ENCODE measurements around the gene PLEKHA8.
A peak's percentile ranks its signal among the peaks of the same experiment; 100 is the strongest.

PLEKHA8 gene

DNA sequence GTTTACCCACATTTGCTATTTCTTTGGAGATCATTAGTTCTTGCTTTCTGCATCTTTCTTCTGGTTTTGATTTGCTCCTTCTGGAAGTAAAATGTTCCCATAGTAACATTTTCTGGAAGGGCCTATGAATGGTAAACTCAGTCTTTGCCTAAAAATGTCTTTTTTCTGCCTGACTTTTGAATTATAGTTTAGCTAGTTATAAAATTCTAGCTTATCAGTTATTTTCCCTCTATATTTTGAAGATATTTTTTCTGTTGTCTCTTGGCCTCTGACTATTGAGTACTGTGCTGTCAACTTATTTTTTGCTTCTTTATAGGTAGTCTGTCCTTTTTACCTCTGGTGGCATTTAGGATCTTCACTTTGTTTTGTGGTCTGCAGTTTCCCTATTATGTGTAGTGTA lies 84.9 kb downstream of the PLEKHA8 start:
- no peak for DNase-seq

GRCh38 chr7:30114536-30115238 lies 86.5 kb downstream of the PLEKHA8 start:
- no peak for DNase-seq

GRCh38 chr7:30115709-30116297 lies 87.6 kb downstream of the PLEKHA8 start:
- no peak for DNase-seq

DNA sequence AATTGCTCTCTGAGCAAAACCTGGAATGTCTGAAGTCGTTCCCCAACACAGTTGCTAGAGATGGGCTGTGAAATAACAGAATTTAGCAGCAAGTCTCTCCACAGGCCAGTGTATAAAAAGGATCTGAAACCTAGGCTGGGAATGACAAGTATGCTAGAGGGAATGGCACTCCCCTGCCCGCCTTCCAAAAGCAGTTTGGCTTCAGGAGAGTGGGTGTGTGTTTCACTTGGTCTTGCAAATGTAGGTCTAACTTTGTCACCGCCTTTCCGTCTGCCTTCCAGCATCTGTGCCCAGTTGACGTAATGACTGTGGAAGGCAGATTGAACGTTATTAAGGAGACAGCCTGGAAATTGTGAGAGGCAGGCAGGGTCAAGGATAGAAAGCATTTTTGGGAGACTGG lies 88.6 kb downstream of the PLEKHA8 start:
- DNase-seq: no peak

- DNase-seq: no peak
Observed at GRCh38 chr7:30117896-30118295, 89.7 kb downstream of the PLEKHA8 start.

DNA sequence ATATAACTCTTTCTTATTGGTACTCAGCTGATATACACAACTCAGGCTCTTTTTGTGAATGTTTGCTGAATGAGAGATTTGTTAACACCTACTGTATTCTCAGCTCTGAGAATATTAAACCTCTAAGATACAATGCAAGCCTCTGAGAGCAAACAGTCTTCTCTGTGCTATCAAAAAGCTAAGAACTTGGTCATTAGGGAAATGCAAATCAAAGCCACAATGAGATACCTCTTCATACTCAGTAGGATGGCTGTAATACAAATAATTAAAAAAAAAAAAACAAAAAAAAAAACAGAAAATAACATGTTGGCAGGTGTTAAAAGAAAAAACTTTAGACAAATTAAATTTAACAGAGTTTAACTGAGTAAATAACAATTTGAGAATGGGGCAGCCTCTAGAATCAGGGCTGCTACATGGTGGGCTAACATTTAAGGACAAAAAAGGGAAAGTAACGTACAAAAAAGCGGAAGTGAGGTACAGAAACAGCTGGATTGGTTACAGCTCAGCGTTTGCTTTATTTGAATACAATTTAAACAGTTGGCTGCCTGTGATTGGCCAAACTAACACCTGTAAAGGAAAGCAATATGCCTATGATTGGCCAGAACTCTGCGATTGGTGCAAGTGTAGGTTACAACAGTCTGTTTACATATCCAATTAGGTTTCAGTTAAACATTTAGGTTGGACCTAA lies 91.8 kb downstream of the PLEKHA8 start:
- no peak for DNase-seq

DNA sequence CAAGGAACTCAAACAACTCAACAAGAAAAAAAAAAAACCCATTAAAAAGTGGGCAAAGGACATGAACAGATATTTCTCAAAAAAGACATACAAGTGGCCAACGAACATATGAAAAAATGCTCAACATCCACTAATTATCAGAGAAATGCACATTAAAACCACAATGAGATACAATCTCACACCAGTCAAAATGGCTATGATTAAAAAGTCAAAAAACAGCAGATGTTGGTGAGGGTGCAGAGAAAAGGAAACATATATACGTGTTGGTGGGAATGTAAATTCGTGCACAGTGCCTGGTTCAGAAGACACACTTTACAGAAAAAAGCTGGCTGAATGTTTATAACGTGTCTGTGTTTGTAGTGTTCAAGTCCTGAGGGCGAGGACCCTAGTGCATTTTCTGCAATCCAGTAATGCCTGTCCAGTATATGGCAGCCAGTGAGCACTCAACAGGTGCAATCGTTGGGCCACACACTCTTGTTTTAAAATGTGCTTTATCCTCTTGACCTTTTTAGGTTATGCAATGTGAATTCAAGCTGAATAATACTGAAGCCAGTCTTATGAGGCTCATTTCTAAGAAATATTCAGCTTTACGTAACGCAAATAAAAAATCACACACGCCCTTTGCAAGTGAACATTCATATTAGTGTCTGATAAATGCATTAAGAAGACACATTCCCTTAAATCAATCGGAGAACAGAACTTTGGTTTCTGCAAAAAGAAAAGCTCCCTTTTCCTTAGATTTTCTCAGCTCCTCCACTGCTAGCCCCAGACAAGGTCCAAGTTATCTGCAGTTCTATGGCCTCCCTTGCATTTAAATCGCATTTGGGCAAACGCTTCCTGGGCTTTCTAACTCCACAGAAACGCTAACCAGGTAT lies 105.8 kb downstream of the PLEKHA8 start:
- DNase-seq: no peak

GRCh38 chr7:30134611-30135300 lies 106.5 kb downstream of the PLEKHA8 start, which contains the start of gene MTURN:
MTURN (plus strand) TSS chr7:30134986; CDS start chr7:30135137, 151 bp downstream.
- DNase-seq: peak; percentile 87 to 95 (median 92)

DNA sequence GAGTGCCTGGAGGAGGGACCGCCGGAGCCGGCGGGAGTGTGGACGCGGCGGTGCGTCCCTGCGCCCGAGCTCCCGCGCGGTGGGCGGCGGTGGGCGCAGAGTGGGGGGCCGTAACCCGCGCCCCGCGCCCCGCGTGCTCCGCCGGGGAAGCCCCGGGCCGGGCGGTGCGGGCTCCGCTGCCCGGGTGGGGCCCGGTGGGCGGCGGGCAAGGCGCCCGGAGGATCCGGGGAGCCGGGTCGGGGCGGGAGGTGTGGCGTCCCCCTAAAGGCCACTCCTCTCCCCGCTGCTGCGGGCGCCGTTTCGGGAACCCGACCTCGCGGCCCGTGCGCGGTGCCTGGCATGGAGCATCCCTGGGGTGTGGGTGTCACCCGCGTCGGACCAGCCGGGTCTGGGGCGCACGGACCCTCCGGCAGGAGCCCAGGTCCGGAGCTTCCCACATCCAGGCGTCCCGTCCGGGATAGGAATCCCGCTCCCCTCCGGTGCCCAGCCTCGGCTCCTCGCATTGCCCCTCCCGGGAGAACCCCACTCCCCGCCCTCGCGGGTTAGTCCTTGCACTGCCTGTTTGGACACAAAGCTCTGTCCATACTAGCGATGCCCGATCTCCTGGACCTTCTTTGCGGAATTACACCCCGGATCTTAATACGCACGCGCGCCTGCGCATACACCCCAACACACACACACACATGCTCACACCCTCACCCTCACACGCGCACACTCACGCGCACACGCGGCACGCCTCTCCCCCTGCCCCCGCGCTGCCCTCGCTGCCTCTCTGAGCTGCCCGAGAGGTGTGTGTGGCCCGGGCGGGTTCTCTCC lies 107.3 kb downstream of the PLEKHA8 start:
- DNase-seq: peak; percentile 54 to 72 (median 62)

GRCh38 chr7:30136117-30136731 lies 108.0 kb downstream of the PLEKHA8 start:
- DNase-seq: peak in 1 of 4 experiments; percentile 20

DNA sequence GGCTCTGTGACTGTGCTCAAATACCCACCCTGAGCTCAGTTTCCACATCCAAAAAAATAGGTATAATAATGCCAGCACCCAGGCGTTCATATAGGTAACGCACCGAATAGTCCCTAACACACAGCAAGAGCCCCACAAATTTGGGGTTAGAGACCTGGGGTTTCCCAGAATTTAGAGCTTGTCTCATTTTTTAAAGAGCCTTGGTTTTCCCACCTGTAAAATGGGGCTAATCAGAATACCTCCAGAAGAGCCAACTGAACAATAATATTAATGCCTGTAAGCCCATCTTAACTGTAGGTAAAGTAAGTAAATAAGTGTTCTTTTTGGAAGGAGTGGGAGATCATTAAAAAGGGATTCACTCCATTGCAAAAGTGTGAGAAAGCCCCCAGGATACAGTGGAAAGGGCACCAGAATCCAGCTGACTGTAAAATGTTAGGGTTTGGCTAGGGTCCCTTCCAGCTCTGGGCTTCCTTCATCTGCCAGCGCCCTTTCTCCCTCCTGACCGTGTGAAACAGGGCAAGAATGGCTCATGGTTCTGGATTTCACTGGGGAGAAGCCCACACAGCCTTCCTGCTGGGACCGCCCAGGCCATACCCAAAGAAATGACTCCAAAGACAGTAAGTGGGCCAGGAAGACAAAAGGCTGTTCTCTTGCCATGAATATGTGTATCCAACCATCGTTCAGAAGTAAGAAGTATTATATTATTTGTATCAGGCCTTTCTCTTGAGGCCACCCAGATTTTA lies 108.7 kb downstream of the PLEKHA8 start:
- DNase-seq: no peak

GRCh38 chr7:30139836-30140384 lies 111.7 kb downstream of the PLEKHA8 start:
- DNase-seq: no peak

DNA sequence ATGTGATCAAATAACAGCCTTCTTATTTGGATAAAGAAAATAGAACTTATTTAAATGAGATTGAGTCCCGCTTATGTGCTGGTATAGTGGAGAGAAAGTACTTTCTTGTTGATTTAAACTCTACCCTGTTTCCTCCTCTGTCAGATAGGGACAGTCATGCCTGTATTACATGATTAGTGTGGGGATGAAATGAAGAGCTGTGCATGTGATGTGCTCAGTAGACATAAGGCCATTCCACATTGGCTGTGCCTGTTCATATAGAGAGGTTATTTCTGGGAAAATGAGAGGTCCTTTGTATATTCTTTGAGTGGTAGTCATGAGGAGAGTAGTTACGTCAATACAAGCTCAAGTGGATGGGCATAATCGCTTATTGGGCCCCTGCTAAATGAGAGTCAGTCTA lies 112.2 kb downstream of the PLEKHA8 start:
- DNase-seq: no peak

GRCh38 chr7:30142710-30143109 lies 114.5 kb downstream of the PLEKHA8 start:
- DNase-seq: no peak

DNA sequence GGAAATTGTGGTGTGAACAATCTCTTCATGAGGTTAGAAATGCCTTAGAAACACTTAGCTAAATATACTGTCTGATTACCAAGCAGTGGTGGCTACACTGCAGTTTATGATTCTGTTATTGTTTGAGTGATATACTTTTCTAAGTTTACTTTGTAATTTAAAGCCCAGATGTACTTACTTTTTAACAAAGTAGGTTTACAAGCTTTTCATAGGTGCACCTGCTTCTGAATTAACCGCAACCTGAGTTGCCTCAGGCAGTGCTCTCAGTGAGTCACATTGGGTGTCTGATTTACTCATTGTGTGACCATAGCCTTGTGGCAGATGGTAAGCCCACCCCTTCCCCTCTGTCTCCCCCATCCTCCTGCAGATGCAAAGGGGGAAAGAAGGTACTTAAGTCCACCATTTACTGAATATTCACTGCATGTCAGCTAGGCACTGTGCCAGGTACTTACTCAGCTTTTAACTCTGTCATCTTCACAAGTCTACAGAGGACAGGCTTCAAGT lies 115.6 kb downstream of the PLEKHA8 start:
- no peak for DNase-seq

- no peak for DNase-seq
Observed at GRCh38 chr7:30144657-30145306, 116.6 kb downstream of the PLEKHA8 start.

DNA sequence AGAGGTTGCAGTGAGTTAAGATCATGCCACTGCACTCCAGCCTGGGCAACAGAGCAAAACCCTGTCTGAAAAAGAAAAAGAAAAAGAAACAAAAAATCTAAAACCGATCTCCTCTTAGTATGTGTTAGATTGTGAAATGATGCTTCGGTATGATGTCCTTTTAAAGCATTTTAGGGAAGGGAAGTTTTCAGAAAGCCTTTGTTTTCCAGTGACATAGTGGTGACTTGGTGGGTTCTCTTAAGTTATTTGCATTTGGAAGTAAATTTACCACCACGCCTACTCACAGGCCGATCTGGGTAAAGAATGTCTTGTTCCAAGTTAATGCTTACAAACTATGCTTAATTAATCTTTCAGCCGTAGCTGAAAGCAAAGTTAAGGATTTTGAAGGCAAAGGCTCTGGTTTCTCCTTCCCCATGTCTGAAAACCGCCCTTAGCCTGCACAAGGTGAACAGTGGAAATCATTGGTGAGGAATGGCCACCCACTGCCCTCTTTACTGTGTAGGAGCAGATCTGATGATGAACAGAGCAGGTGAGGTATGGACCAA lies 117.3 kb downstream of the PLEKHA8 start:
- peak in 1 of 4 experiments; percentile 30 for DNase-seq

- no peak for DNase-seq
Observed at GRCh38 chr7:30146127-30146612, 118.0 kb downstream of the PLEKHA8 start.

All from suppressor macrophage (primary cell).